NCI-H69 (cell line): ENCODE measurements around the gene TPM4.

ENCODE experiments used
- DNase-seq: peaks from one replicate; lab custom pipeline; 2025; lab: John Stamatoyannopoulos, UW

Gene TPM4

DNA sequence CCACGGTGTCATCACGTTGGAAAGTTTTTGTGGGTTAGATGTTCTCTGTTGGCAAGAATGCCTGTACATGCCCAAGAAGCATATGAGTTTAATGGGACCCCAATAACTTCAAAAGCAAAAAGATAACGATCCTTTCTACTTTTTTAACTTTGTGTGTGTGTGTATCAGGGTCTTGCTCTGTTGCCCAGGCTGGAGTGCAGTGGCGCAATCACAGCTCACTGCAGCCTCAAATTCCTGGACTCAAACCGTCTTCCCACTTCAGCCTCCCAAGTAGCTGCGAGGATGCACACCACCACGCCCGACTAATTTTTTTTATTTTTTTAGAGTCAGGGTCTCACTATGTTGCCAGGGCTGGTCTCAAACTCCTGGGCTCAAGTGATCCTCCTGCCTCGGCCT, 34.3 kb upstream of the TPM4 start:
- no peak for DNase-seq

DNA sequence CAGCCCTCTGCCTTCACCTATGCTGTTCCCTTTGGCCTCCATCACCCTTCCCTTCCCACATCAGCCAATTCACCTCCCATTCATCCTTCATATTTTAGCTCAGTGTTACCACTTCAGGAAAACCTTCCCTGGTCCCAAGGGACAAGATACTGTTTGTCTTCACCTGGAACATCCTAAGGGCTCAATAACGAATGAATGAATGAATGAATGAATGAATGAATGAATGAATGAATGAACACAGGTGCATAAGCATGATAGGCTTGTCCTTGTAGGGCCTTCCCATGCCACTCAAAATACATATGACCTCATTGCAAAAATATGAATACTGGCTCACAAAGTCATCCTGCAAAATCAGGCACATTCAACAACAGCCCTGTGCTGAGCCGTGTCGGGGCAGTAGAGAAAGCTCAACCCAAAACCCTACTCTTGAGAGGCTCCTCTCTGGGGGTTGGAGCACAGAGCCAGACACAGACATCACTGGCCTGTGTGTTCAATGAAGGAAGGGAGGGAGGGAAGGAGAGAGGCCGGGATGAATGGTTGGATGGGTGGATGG, 33.7 kb upstream of the TPM4 start:
- DNase-seq: no peak

DNA sequence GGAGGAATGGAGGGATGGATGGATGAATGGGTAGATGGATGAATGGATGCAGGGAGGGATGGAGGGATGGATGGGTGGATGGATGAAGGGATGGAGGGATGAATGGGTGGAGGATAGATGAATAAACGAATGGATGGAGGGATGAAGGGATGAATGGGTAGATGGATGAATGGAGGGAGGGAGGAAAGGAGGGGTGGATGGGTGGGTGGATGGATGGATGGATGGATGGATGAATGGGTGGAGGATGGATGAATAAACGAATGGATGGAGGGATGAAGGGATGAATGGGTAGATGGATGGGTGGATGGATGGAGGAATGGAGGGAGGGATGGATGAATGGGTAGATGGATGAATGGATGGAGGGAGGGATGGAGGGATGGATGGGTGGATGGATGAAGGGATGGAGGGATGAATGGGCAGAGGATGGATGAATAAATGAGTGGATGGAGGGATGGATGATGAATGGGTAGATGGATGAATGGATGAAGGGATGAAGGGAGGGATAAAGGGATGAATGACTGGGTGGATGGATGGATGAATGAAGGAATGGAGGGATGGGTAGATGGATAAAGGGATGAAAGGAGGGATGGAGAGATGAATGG, 33.0 kb upstream of the TPM4 start:
- DNase-seq: no peak

DNA sequence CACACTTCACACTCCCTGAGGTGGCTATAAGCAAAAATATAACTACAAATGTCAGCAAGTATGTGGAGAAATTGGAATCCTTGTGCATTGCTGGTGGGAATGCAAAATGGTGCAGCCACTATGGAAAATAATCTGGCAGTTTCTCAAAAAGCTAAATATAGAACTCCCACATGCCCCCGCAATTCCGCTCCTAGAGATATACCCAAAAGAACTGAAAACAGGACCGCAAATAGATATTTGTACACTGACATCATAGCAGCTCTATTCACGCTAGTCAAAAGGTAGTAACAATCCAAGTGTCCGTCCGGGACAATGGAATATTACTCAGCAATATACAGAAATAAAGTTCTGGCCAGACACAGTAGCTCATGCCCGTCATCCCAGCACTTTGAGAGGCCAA, 31.5 kb upstream of the TPM4 start:
- DNase-seq: no peak

DNA sequence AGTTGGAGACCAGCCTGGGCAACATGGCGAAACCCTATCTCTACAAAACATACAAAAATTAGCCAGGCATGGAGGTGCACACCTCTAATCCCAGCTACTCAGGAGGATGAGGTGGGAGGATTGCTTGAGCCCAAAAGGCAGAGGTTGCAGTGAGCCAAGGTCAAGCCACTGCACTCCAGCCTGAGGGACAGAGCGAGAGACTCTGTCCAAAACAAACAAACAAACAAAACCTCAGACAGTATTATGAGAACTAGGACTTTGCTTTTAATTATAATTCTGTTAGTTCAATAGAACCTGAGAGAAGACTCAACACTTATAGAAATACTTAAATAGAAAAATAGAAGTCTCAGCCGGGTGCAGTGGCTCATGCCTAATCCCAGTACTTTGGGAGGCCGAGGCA, 31.1 kb upstream of the TPM4 start:
- DNase-seq: no peak

DNA sequence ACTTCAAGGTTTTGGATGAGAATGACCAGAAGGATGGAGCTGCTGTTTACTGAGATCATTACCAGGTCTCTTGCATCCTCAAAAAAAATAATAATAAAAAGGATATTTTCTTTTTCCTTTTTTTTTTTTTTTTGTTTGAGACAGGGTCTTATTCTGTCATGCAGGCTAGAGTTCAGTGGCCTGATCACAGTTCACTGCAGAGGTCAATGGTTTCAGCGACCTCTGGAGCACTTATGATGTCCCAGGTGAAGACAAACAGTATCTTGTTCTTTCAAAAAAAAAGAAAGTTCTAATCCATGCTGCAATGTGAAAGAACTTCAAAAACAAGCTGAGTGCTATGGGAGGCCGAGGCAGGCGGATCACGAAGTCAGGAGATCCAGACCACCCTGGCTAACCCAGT, 30.4 kb upstream of the TPM4 start:
- DNase-seq: no peak

DNA sequence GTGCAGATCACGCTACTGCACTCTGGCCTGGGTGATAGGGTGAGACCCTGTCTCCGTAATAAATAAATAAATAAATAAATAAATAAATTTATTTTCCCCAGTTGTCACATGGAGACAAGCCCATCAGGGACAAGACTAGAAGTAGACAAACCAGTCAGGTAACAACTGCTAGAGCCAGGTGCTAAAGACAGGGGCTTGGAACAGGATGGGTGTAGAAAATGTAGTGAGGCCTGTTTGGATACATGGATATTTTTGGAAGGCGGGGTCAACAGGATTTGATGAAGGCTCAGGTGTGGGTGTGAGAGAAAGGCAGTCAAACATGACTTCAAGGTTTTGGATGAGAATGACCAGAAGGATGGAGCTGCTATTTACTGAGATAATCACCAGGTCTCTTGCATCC, 27.7 kb upstream of the TPM4 start:
- DNase-seq: no peak

DNA sequence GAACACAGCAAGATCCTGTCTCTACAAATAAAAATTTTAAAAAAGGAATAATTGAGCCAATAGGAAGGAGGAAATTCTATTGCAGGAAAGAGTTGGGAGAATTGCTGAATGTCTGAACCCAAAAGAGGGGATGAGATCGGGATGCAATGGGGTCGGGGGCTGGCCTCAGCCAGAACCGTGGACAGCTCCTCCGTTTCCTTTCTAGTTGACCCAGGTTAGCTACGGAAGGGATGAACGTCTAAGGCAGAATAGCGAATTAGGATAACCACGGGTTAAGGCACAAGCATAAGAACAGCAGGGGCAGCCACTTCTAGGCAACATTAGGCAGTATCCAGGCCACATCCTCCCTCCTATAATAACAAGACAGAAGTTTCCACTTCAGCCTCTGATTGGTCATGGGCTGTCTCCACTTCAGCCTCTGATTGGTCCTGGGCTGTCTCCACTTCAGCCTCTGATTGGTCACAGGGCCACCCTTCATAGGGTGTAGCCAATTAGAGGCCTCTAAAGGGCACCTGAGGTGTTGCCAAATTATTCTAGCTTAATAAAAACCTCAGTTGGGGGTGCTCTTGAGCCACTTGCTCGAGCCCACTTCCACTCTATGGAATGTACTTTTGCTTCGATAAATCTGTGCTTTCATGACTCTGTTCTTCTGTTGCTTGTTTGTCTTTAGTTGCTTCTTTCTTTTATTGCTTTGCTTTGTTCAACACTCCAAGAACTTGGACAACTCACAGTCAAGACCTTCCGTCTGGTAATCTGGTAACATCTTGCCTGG, 24.9 kb upstream of the TPM4 start:
- DNase-seq: peak; percentile 16

DNA sequence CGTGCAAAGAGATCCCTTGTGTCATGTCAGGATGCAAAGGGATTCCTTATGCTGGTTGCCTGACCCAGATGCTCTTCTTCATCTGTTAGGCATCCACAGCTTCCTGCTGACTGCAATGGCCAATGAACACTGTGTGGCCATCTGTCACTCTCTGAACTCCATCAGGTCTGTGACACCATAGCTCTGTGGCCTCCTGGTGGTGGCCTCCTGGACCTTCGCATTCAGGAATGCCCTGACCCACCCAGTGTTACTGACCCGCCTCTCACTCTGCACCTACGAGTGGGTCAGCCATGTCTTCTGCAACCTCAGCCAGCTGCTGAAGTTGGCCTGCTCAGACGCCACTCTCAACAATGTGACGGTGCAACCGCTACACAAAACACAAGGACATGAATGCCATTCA, 23.9 kb upstream of the TPM4 start:
- no peak for DNase-seq

DNA sequence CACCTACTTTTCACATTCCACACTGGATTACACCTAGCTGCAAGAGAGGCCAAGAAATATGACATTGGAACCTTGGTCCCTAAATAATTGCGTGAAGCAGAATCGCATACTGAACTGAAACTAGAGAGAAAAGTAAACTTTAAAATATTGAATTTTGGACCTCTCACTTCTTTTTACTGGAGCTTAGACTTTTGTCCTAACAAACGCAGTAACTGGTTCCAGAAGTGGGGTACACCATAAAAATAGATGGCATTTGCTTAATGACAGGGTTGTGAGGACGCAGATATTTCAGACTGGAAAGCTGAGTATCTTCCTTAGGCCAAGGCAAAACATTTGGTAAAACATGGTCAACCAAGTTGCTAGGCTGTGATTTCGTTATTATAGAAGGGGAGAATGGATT, 19.2 kb upstream of the TPM4 start:
- no peak for DNase-seq

DNA sequence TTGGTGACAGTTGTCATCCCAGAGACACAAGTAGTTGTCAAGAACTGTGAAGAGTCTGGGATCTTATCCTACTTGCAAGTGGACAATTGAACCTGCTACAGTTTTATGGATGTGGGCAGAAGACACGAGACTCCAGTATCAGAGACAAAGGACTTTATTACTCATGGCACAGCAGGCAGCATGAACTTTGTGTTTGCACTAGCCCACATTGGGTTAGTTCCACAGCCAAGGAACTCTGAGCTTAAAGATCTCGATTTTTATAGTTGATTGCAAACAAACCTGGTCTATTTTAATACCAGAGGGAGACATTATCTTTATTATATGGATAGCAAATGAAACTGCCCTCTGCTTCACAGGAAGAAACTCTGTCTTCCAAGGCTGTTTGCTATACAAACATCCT, 16.0 kb upstream of the TPM4 start:
- DNase-seq: no peak

DNA sequence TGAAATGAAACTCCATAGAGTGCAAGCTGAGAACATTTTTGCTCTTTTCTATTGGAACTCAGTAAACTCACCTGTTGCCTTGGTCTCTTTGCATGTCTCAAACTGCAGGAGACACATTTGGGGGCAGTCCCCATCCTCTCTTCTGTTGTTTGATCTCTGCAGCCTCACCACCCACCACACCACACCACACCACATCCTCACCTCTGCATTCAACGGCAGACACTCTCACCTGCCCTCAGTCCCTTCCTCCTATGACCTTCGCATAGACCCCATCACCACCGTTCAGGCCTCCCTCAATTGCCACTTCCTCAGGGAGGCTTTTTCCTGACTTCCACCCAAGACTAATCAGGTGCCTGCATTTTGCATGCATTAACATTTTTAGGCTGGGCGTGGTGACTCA, 14.4 kb upstream of the TPM4 start:
- DNase-seq: no peak

DNA sequence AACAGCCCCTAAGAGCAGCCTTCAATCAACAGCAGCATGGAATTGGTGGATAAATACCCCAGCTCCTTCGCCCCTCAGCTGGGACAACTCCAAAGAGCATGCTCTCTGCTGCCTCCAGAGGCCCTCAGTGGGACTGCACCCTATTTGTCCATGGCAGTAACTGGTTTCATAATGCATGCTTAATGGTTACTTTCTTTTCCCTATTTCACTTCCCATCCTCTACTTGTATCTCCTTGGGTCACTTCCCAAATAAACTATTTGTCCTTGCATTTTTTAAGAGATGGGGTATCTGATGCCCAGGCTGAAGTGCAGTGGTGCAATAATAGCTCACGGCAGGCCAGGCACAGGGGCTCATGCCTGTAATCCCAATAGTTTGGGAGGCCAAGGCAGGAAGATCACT, 13.5 kb upstream of the TPM4 start:
- peak; percentile 35 for DNase-seq

DNA sequence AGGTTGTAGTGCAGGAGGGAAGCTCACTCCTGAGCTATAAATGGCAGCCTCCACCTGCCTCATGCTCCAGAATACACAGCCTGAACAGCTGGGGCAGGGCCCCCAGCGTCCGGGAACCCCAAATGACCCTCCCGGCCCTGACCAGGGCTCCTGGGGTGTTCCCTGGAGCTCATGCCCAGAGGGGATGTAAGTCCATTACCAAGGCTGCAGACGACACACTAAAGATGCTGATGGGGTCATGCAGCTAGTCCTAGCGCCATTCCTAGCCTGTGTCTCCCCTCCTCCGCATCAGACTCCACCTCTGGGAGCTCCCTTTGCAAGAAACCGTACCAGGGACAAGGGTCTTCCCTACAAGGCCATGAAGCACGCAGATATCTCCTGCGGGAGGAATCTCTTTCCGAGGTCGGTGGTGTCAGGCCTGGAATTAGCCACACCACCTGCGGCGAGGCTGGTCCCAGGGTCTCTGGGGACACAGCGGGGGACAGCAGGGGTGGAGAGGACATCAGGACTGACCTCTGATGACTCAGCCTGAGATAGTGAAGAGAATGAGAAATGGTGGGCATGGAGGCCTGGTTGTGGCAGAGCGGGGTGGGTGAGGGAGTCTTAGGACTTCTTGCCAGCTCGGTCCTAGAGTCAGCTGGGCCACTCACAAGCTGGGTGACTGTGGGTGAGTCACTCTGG, 11.9 kb upstream of the TPM4 start:
- no peak for DNase-seq

DNA sequence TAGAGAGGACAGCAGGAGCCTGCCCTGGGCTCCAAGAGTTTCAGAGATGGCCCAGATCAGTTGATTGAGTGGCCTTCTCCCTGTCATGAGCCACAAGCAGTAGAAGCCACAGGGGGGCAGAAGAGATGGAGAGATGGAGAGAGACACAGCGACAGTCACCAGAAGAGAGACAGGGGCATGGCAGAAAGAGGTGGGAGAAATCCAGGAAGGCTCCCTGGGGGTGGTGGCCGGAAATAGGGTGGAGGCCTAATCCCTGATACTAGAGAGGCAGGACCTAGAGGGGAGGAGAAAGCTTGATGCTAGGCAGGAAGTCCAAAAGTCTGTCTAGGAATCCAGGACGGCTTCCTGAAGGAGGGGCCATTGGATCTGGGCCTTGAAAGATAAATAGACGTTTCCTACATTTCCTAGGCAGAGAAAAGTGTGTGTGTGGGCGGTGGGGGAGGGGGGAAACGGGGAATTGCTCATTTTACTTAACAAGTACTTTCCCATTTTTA, 9.6 kb upstream of the TPM4 start:
- peak; percentile 17 for DNase-seq

DNA sequence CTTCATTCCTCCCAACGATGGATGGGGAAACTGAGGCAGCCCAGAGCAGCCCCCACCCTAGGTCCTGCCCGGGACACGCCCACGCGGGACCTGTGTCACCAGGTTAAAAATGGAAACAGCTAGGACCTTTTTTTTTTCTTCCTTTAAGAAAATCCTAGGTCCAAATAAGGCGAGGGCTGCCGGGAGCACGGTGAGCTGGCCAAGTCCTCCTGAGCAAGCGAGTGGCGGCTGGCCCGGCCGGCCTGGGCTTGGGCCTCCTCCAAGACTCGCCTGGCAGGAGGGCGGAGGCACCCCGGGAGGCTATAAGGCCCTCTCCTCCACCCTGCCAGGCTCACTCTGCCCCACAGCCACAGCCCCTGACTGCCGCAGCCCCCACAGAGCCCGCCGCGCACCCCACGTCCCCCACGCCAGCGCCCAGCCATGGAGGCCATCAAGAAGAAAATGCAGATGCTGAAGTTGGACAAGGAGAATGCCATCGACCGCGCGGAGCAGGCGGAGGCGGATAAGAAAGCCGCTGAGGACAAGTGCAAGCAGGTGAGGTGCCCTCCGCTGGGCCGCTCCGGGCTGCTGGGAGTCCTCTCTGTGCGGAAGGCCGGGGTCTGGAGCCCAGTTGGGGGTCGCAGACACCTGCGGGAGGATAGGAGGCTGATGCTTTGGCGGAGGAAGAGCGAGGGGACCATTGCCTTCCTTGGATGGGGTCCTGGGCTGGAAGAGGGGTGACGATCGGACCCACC, 8.9 kb upstream of the TPM4 start:
- DNase-seq: no peak

DNA sequence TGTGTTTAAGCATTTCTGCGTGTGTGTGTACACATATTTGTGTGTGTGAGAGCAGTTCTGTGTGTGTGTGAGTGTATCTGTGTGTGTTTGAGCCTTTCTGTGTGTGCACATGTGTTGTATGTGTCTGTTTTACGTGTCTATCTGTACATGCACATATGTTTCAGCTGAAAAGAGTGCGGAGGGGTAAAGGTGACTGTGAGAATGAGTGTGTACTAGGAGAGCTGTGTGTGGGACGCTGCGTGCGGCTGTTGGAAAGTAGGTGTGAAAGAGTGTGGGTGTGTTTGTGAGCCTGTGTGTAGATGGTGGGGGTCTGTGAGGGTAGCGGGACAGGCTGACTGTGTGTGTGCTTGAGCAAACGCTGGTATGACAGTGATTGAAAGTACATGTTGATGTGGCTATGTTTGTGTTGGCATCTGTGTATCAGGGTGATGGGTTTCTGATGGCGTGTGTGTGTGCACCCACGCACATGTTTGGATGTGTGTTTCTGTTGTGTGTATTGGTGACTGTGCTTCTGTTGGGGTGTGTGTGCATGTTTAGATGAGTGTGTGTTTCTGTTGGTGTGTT, 7.5 kb upstream of the TPM4 start:
- DNase-seq: no peak

DNA sequence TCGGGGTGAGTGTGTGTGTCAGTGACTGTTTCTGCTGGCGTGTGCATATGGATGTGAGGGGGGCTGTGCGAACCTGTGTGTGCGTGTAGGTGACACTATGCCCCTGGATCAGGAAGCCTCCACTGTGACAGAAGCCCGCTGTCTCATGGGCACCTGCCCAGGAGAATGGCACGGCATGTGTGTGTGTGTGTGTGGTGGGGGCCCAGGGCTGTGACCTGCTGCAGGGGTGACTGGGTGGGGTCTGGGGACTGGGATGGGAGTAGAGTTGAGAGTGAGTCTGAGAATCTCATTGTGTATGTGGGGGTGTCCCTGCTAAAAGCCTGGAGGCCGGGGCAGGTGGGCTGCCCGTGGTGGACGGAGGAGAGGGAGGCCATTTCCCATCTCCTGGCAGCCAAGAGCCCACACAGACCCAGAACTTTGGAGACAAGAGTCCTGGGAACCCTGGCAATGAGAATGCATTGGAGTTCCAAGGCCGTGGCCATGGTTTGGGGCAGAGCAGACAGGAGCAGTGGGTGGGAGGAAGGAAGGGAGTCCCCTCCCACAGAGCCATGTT, 6.4 kb upstream of the TPM4 start:
- no peak for DNase-seq

DNA sequence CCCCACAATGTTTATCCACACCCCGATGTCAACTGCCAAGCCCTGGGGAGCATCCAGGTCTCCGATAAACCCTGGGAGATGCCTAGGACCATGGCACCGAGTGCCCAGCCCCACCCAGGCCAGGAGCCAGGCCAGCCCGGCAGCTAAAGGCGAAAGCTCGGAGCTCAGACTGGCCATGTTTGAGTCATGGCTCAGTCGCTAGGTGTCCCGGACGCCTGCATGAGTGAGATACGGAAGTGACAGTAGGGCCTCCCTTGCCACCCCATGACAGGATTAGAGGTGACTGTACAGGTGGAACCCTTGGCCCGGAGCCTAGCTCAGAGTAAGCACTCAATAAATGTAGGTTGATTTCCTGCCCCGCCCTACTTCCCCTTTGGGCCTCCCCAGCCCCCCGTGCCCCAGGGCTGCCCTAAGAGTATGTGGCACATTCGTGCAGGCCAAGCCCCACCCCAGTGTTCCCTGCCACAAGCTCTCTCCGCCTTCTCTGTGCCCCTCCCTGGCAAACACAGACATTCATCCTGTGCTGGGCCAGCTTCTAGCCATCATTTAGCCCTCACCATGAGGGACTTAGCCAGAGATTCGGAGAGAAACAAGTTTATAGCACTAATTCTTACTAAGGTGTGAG, 5.8 kb upstream of the TPM4 start:
- DNase-seq: peak; percentile 18

DNA sequence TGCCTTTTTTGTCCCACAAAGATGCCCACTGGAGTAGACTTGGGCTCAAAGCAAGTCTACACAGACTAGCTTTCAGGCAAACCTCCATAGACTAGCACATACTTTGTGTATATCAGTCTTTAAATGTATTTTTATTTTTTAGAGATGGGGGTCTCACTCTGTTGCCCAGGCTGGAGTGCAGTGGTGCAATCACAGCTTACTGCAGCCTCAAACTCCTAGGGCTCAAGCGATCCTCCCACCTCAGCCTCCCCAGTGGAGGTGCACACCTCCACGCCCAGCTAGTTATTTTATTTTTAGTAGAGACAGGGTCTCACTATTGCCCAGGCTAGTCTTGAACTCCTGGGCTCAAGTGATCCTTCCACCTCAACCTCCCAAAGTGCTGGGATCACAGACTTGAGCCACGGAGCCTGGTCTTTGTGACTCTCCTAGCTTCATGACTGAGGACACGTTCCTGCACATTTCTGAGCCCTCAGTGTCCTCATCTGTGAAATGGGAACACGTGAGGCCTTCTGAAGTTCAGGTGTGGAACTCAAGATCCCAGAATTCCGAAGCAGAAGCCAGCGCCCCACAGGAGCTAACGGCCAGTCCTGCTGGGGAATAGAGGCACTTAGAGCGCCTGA, 5.1 kb upstream of the TPM4 start:
- no peak for DNase-seq

DNA sequence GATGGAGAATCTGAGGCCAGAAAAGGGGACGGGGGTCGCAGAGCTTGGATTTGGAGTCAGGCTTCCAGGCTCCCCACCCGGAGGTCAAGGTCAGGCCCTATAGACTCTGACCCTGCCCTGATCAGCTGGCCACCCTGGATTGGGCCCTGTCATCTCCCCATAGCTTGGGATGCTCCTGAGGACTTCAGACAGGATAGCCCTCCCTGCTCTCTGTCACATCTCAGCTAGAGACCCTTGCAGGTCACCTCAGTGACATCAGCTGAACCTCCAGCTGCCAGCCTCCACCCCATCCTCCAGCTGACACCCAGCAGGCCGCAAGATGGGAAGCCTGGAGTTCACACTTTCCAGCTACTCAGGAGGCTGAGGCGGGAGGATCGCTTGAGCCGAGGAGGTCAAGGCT, 2.8 kb upstream of the TPM4 start:
- no peak for DNase-seq
